ENCODE data around the gene MEMO1.

The MEMO1 gene

DNA sequence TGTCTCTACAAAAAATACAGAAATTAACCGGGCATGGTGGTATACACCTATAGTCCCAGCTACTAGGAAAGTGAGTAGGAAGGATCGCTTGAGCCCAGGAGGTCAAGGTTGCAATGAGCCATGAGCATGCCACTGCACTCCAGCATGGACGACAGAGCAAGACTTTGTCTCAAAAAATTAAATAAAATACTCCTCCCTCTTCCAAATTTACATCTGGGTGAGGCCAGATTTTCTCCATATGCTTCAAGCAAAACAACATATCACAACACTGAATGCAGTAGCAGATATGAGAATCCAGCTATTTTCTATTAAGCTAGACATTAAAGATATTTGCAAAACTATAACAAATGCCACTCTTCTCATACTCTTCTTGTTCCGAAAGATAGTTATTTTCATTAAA is 20.9 kb downstream of the MEMO1 start:
- TF ChIP-seq, protein P1, sequence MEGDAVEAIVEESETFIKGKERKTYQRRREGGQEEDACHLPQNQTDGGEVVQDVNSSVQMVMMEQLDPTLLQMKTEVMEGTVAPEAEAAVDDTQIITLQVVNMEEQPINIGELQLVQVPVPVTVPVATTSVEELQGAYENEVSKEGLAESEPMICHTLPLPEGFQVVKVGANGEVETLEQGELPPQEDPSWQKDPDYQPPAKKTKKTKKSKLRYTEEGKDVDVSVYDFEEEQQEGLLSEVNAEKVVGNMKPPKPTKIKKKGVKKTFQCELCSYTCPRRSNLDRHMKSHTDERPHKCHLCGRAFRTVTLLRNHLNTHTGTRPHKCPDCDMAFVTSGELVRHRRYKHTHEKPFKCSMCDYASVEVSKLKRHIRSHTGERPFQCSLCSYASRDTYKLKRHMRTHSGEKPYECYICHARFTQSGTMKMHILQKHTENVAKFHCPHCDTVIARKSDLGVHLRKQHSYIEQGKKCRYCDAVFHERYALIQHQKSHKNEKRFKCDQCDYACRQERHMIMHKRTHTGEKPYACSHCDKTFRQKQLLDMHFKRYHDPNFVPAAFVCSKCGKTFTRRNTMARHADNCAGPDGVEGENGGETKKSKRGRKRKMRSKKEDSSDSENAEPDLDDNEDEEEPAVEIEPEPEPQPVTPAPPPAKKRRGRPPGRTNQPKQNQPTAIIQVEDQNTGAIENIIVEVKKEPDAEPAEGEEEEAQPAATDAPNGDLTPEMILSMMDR (conservative IDR thresholded peaks at IDR 0.05): no peak
- no peak overlapping the region for H3K27ac ChIP-seq

DNA sequence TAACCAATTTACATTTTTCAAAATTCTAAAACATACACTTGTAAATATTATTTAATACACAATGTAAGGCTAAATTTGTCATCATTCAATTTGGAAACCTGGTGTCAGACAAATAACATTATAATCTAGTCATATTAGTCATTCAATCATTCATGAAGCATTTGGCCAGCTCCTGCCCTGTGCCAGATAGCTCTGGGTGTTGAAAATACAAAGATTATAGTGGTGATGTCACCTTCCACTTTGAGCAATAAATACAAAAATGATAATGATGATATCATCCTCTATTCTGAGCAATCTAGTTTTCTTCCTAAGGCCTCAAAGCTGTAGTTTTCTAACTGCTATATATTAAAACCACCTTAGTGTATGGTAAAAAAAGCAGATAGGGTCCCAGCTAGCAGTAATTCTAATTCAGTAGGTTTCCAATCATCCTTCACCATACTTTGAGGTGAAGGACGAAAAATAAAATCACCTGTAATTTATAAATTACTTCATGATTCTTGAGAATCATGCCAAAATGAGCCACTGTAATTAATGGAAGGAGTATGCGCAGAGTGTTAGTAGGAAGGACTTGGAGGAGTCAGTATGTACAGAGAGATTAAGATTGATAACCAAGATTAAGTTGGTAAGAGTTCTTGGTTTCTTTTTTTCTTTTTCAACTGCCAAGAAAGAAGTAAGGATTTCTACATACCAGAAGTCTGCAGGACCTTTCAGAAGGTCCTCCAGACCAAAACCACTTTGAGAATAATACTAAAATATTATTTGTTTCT is 23.2 kb downstream of the MEMO1 start:
- H3K27ac ChIP-seq: no peak overlapping the region
- TF ChIP-seq, protein P1 (conservative IDR thresholded peaks at IDR 0.05): no peak

DNA sequence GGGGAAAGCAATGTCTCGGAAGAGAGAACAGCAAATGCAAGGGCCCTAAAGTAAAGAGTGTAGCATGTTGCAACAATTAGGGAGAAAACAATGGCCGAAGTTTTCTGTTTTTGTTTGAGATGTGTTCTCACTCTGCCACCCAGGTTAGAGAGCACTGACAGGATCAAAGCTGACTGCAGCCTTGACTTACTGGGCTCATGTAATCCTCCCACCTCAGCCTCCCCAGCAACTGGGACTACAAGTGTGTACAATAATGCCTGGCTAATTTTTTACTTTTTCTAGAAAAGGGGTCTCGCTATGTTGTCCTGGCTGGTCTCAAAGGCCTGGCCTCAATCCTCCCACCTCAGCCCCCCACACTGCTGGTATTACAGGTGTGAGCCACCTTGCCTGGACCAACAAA is 23.9 kb downstream of the MEMO1 start:
- TF ChIP-seq, protein P1 (conservative IDR thresholded peaks at IDR 0.05): no peak

DNA sequence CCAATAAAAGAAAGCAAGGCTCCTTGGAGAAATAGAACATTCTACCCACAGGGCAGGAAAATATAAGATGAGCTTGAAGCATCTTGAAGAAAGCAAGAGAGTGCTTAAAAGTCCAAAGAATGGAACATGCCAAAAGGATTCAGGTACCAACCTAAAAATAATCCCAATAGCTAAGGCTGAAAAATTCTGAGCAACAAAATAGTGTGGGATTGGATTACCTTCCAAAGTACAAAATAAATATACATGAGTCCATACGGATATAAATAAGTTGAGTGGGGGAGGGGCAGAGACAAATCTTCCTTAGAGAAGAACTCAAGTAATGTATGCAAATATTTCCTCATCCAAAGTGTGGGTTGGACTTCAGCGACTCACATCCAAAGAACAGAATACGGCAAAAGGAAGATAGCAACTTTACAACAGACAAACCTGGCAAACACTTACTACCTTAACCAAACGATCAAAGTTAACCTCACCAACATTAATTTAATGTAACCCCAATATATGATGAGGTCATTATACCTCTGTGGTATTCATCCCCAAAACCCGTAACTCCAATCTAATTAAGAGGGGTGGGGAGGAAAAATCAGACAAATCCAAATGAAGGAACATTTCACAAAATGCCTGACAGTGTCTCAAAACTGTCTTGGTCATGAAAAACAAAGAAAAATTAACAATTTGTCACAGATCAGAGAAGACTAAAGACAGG is 26.9 kb downstream of the MEMO1 start:
- H3K27ac ChIP-seq: no peak overlapping the region
- TF ChIP-seq, protein P1 (conservative IDR thresholded peaks at IDR 0.05): no peak

More for the DNA sequence above, 23.9 kb downstream of the MEMO1 start:
- H3K27ac ChIP-seq: no peak overlapping the region

DNA sequence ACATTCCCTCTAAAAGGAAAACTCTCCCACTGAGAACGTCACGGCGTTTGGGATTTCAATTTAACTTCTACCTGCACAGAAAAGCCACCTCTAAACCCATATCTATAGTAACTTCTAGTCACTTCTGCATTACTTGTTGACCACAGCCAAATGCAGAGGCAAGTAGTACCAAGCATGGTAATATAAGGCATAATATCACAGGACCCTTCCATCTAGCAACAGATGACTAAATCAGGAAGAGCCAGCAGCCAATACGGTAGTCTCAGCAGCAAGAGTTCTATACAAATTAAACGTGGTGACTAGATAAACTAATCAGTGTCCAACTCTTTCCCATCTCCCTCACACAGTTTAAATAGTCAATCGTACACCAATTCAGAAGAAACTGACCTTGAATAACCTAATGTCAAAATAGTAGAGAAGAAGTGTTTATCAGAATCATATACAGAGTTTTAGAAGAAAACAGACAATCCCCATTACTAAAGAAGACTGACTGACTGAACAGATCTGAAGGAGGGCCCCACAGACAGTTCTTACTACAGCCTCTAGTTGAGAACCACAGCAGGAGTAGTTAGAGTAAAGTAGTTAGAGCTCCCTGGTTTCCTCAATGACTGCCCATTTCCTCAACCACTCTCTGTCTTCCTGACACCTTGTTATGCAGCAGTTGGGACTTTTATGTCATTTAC is 30.0 kb downstream of the MEMO1 start:
- TF ChIP-seq, protein P1 (conservative IDR thresholded peaks at IDR 0.05): no peak
- H3K27ac ChIP-seq: no peak overlapping the region

DNA sequence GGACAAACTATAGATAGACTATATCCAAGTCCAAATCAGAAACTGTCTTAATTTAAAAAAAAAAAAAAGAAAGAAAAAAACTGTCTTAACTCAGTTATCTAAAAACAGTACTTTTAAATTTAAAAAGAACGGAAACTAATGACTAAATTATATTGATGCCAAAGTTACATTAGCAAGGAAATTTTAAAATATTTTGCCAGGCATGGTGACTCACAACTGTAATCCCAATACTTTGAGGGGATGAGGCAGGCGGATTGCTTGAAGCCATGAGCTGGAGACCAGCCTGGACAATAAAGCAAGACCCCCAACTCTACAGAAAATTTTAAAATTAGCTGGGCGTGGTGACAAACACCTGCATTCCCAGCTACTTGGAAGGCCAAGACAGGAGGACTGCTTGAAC is 30.9 kb downstream of the MEMO1 start:
- no peak overlapping the region for H3K27ac ChIP-seq
- TF ChIP-seq, protein P1 (conservative IDR thresholded peaks at IDR 0.05): no peak

DNA sequence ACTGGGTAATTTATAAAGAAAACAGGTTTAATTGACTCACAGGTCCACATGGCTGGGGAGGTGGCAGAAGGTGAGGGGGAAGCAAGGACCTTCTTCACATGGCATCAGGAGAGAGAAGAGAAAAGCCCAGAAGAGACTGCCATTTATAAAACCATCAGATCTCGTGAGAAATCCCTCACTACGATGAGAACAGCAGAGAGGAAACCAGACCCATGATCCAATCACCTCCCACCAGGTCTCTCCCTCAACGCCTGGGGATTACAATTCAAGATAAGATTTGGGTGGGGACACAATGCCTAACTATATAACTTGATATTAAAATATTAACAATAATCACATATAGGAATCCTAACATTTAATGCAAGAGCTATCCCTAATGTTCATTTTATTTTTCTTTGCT is 31.8 kb downstream of the MEMO1 start:
- H3K27ac ChIP-seq: no peak overlapping the region
- TF ChIP-seq, protein P1 (conservative IDR thresholded peaks at IDR 0.05): no peak
